Panc1 (cell line): Measurements from ENCODE around the gene CHRD.

Source experiments
- POLR2AphosphoS5 ChIP-seq: IDR thresholded peaks from 2 replicates; pipeline ENCODE4 v1.6.1; 2012; ENCODE audit warnings: mild to moderate bottlenecking, low read depth, low read length, moderate library complexity
- SIN3A ChIP-seq: IDR thresholded peaks from 2 replicates; pipeline ENCODE4 v1.6.1; 2012; ENCODE audit warnings: low read depth, mild to moderate bottlenecking, low read length, moderate library complexity, borderline replicate concordance; ENCODE audit not compliant: insufficient read depth
- TCF7L2 ChIP-seq: IDR thresholded peaks from 2 replicates; pipeline ENCODE4 v1.6.1; 2011; ENCODE audit warnings: mild to moderate bottlenecking, low read depth, low read length, inconsistent platforms
- TF ChIP-seq, protein P1 (sequence below): fragments of 450-650 bp; IDR thresholded peaks from 2 replicates; pipeline ENCODE4 v1.5.1; 2017; ENCODE audit warnings: mild to moderate bottlenecking

DNA sequence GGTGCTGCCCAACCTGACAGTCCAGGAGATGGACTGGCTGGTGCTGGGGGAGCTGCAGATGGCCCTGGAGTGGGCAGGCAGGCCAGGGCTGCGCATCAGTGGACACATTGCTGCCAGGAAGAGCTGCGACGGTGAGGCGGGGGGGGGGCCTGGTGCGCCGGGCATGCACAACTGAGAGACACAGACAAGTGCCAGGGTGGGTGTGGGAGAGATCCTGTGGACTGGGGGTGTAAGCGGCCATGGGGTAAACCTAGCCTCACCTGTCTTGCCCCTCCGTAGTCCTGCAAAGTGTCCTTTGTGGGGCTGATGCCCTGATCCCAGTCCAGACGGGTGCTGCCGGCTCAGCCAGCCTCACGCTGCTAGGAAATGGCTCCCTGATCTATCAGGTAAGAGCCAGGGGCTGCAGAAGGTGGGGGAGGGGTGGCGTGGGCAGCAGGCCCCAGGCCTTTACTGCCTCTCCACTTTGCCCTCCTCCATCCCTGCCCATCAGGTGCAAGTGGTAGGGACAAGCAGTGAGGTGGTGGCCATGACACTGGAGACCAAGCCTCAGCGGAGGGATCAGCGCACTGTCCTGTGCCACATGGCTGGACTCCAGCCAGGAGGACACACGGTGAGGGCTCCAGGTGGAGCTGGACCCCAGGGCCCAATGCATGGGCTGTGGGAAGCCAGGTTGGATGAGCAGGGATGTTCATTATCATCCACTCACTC is 3.3 kb downstream of the CHRD start:
- TF ChIP-seq POLR2AphosphoS5 (no peak), TCF7L2 (no peak), SIN3A (no peak)
- TF ChIP-seq, protein P1, sequence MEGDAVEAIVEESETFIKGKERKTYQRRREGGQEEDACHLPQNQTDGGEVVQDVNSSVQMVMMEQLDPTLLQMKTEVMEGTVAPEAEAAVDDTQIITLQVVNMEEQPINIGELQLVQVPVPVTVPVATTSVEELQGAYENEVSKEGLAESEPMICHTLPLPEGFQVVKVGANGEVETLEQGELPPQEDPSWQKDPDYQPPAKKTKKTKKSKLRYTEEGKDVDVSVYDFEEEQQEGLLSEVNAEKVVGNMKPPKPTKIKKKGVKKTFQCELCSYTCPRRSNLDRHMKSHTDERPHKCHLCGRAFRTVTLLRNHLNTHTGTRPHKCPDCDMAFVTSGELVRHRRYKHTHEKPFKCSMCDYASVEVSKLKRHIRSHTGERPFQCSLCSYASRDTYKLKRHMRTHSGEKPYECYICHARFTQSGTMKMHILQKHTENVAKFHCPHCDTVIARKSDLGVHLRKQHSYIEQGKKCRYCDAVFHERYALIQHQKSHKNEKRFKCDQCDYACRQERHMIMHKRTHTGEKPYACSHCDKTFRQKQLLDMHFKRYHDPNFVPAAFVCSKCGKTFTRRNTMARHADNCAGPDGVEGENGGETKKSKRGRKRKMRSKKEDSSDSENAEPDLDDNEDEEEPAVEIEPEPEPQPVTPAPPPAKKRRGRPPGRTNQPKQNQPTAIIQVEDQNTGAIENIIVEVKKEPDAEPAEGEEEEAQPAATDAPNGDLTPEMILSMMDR: no peak
